Osteoblast (primary cell): Measurements from ENCODE around the gene ZNF641. TPM values are rescaled to one million over a fixed set of nuclear protein-coding genes. Genes with fewer than 3 reads are reported as not detected.

ENCODE experiments used
- DNase-seq: peaks from one replicate; pipeline ENCODE4 v3.0.0; 2011; ENCODE audit warnings: low spot score, mixed read lengths; ENCODE audit not compliant: insufficient read length; ENCODE audit errors: missing footprints
- H2AFZ ChIP-seq: 2 replicates; pipeline ENCODE4 v1.6.0; 2011; ENCODE audit warnings: mild to moderate bottlenecking, low read length
- H3K27ac ChIP-seq: 2 replicates; pipeline ENCODE4 v1.5.1; 2011; ENCODE audit warnings: mild to moderate bottlenecking, low read depth, low read length, moderate library complexity
- H3K27me3 ChIP-seq: 2 replicates; pipeline ENCODE4 v1.6.0; 2012; ENCODE audit warnings: mild to moderate bottlenecking, control low read depth, inconsistent platforms, low read length, moderate library complexity; ENCODE audit not compliant: insufficient read depth
- H3K36me3 ChIP-seq: 2 replicates; pipeline ENCODE4 v1.5.1; 2011; ENCODE audit warnings: mild to moderate bottlenecking, low read length, control low read depth, moderate library complexity; ENCODE audit not compliant: insufficient read depth
- H3K4me1 ChIP-seq: 2 replicates; pipeline ENCODE4 v1.5.1; 2011; ENCODE audit warnings: mild to moderate bottlenecking, low read length, control low read depth, moderate library complexity; ENCODE audit not compliant: insufficient read depth
- H3K4me2 ChIP-seq: 2 replicates; pipeline ENCODE4 v1.6.0; 2011; ENCODE audit warnings: mild to moderate bottlenecking, low read length; ENCODE audit not compliant: insufficient read depth
- H3K4me3 ChIP-seq: fragments of 200-600 bp; sonication (generic); 3 replicates; pipeline ENCODE4 v1.5.1; 2012; ENCODE audit warnings: mild to moderate bottlenecking, low read length, inconsistent platforms; ENCODE audit not compliant: insufficient read depth
- H3K79me2 ChIP-seq: 2 replicates; pipeline ENCODE4 v1.6.0; 2012; ENCODE audit warnings: mild to moderate bottlenecking, low read length, control low read depth, inconsistent platforms; ENCODE audit not compliant: insufficient read depth
- H3K9me3 ChIP-seq: 2 replicates; pipeline ENCODE4 v1.5.1; 2011; ENCODE audit warnings: low read depth, low read length, control low read depth
- H4K20me1 ChIP-seq: 2 replicates; pipeline ENCODE4 v1.6.0; 2012; ENCODE audit warnings: mild to moderate bottlenecking, low read length, control low read depth; ENCODE audit not compliant: insufficient read depth
- CTCF ChIP-seq: IDR thresholded peaks from 2 replicates; pipeline ENCODE4 v1.5.1; 2011; ENCODE audit warnings: mild to moderate bottlenecking, low read depth, low read length, moderate library complexity; ENCODE audit errors: extremely low read depth
- total RNA-seq: library from RNA; depleted of rRNA; stranded (reverse); fragments of >200 nt; gene quantifications from 2 replicates; pipeline ENCODE4 v1.2.3, GENCODE V29; 2012

ZNF641 gene
- total RNA-seq, 1 donor: 14.1 TPM

DNA sequence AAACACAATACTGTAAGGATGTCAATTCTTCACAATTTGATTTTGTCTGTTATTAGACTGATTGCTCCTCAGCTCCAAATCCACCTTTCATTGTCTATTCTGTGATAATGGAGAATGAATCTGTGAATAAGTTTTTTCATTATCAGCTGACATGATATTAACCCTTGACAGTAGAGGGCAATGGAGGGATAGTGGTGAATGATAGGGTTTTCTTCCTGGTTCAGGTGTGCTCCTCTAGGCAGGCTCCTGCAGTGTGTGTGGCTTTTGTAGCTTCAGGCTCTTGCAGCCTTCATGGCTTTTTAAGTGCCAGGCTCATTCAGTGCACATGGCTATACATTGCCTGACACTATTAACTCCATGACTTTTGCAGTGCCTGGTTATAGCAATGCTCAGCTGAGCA, 23.4 kb upstream of the ZNF641 start:
- no peak overlapping the region for H3K27ac ChIP-seq
- H3K9me3 ChIP-seq: no peaks in the 10 kb centered on the region
- H2AFZ ChIP-seq: no peak overlapping the region
- no peaks in the 10 kb centered on the region for H4K20me1 ChIP-seq
- no peak for TF ChIP-seq CTCF
- H3K4me2 ChIP-seq: no peak overlapping the region
- H3K27me3 ChIP-seq: no peaks in the 10 kb centered on the region
- no peaks in the 10 kb centered on the region for H3K4me1 ChIP-seq
- no peaks in the 10 kb centered on the region for H3K79me2 ChIP-seq
- no peak overlapping the region for H3K4me3 ChIP-seq
- H3K36me3 ChIP-seq: no peaks in the 10 kb centered on the region
- no peak for DNase-seq

DNA sequence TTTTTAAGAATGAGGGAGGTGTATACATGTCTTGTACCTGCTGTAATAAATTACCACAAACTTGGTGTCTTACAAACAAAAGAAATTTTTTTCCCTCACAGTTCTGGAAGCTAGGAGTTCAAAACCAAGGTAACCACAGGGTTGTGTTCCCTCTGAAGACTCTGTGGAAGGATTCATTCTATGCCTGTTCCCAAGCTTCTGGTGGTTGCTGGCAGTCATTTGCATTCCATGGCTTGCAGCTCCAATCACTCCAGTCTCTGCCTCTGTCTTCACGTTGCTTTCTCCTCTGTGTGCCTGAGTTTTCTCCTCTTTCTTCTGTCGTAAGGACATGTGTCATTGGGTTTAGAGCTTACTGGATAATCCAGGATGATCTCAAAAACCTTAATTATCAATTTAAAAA, 15.4 kb upstream of the ZNF641 start:
- Histone ChIP-seq H3K27me3 (no peaks in the 10 kb centered on the region), H3K36me3 (no peaks in the 10 kb centered on the region), H2AFZ (no peak overlapping the region), H3K79me2 (no peaks in the 10 kb centered on the region), H3K27ac (no peak overlapping the region), H3K4me1 (no peaks in the 10 kb centered on the region), H3K4me2 (no peak overlapping the region), H4K20me1 (no peaks in the 10 kb centered on the region), H3K4me3 (no peak overlapping the region), H3K9me3 (no peaks in the 10 kb centered on the region)
- no peak for TF ChIP-seq CTCF
- DNase-seq: no peak

GRCh38 chr12:48361664-48362339, 11.1 kb upstream of the ZNF641 start:
- Histone ChIP-seq H3K4me2 (no peak overlapping the region), H3K9me3 (no peaks in the 10 kb centered on the region), H3K4me1 (no peaks in the 10 kb centered on the region), H3K27ac (no peak overlapping the region), H3K79me2 (no peaks in the 10 kb centered on the region), H2AFZ (no peak overlapping the region), H3K36me3 (no peaks in the 10 kb centered on the region), H4K20me1 (no peaks in the 10 kb centered on the region), H3K4me3 (no peak overlapping the region), H3K27me3 (no peaks in the 10 kb centered on the region)
- no peak for TF ChIP-seq CTCF
- no peak for DNase-seq

DNA sequence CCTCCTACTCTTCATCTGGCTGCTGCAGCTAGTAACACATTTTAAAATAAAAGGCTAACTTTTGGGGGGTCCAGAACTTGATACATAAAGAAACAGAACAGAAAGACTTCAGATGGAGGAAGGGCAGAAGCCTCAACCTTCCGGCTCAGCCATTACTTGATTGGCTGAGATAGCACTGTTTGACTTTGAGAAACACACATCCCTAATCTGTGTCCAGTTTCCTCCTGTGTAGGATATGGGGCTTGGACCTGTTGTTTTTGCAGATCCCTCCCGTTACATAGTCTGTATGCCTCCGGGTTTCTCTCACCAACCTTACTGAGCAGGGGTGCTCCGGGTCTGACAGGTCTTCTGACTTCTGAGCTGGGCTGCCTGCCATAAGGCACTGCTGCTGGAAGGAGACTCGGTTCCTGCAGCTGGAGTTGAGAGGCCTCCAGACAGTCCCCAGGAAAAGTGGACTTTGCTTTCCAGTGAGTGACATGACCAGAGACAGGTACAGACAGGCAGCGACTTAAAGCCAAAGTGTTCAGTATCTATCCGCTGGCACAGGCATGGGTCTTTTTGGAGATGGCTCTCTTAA, 8.3 kb upstream of the ZNF641 start:
- Histone ChIP-seq H2AFZ (no peak overlapping the region), H4K20me1 (no peaks in the 10 kb centered on the region), H3K36me3 (no peaks in the 10 kb centered on the region), H3K79me2 (no peaks in the 10 kb centered on the region), H3K9me3 (no peaks in the 10 kb centered on the region), H3K27ac (no peak overlapping the region), H3K27me3 (no peaks in the 10 kb centered on the region), H3K4me1 (no peaks in the 10 kb centered on the region), H3K4me3 (no peak overlapping the region), H3K4me2 (no peak overlapping the region)
- no peak for TF ChIP-seq CTCF
- no peak for DNase-seq
